ENCODE results near the gene UBQLN4. TPM values are rescaled to one million over a fixed set of nuclear protein-coding genes. Genes with fewer than 3 reads are reported as not detected.

UBQLN4 gene
- total RNA-seq, 1 donor: 22.0 TPM

- DNase-seq (ENCODE audit: low read depth): no peak
- no peak overlapping the region for H3K4me3 ChIP-seq (ENCODE audit: low read depth, low read length)
- no peak for TF ChIP-seq CTCF (IDR thresholded peaks at IDR 0.05; ENCODE audit: insufficient read depth, low read length)
These were observed 10.3 kb upstream of the UBQLN4 start for GRCh38 chr1:156063997-156064285.

GRCh38 chr1:156062189-156062588 lies 8.6 kb upstream of the UBQLN4 start:
- DNase-seq (ENCODE audit: low read depth): no peak
- H3K4me3 ChIP-seq (ENCODE audit: low read depth, low read length): no peak overlapping the region
- TF ChIP-seq CTCF (IDR thresholded peaks at IDR 0.05; ENCODE audit: insufficient read depth, low read length): no peak

- DNase-seq (ENCODE audit: low read depth): no peak
- H3K4me3 ChIP-seq (ENCODE audit: low read depth, low read length): no peak within 1 kb of the TSS
- no peak for TF ChIP-seq CTCF (IDR thresholded peaks at IDR 0.05; ENCODE audit: insufficient read depth, low read length)
These were observed 7.5 kb upstream of the UBQLN4 start, which contains the start of gene RAB25 for GRCh38 chr1:156060937-156061636. Gene RAB25 (plus strand): TSS chr1:156061160. CDS start chr1:156061401, 241 bp downstream.

- DNase-seq (ENCODE audit: low read depth): no peak
- TF ChIP-seq CTCF (IDR thresholded peaks at IDR 0.05; ENCODE audit: insufficient read depth, low read length): no peak
- H3K4me3 ChIP-seq (ENCODE audit: low read depth, low read length): no peak overlapping the region
These were observed 2.8 kb upstream of the UBQLN4 start for GRCh38 chr1:156056326-156056849.

GRCh38 chr1:156055281-156056048 lies 1.9 kb upstream of the UBQLN4 start:
- DNase-seq (ENCODE audit: low read depth): no peak
- peak overlapping the region; percentile 81 for H3K4me3 ChIP-seq (ENCODE audit: low read depth, low read length)
- no peak for TF ChIP-seq CTCF (IDR thresholded peaks at IDR 0.05; ENCODE audit: insufficient read depth, low read length)

- H3K4me3 ChIP-seq (ENCODE audit: low read depth, low read length): peak within 1 kb of the TSS; percentile 81
- DNase-seq (ENCODE audit: low read depth): peak; percentile 92
- TF ChIP-seq CTCF (IDR thresholded peaks at IDR 0.05; ENCODE audit: insufficient read depth, low read length): no peak
These were observed 1.1 kb upstream of the UBQLN4 start, which contains the start of gene LAMTOR2 for GRCh38 chr1:156054500-156055280. Gene LAMTOR2 (plus strand): TSS chr1:156054782. CDS start chr1:156054890, 108 bp downstream.

Data from fibroblast of the aortic adventitia (primary cell).